Hematopoietic multipotent progenitor cell treated with erythropoietin and hydrocortisone succinate and interleukin-3 and kit ligand, for 6 days (in vitro differentiated cells): ENCODE results near the gene CADPS.

Experiments
- DNase-seq: peaks from one replicate; pipeline ENCODE4 v3.0.0-alpha.2; 2015

The CADPS gene

GRCh38 chr3:62678841-62679240, 196.4 kb downstream of the CADPS start:
- no peak for DNase-seq

GRCh38 chr3:62677926-62678325, 197.3 kb downstream of the CADPS start:
- no peak for DNase-seq

GRCh38 chr3:62676689-62677271, 198.4 kb downstream of the CADPS start:
- DNase-seq: no peak

GRCh38 chr3:62675492-62675891, 199.7 kb downstream of the CADPS start:
- DNase-seq: no peak

- DNase-seq: no peak
These were observed 202.3 kb downstream of the CADPS start for GRCh38 chr3:62672988-62673313.

GRCh38 chr3:62672270-62672987, 202.8 kb downstream of the CADPS start:
- no peak for DNase-seq

- DNase-seq: no peak
These were observed 204.9 kb downstream of the CADPS start for GRCh38 chr3:62670351-62670750.

- DNase-seq: no peak
These were observed 206.1 kb downstream of the CADPS start for GRCh38 chr3:62669161-62669560.

- peak; percentile 6 for DNase-seq
These were observed 207.5 kb downstream of the CADPS start for GRCh38 chr3:62667714-62668113.

- peak; percentile 66 for DNase-seq
These were observed 209.4 kb downstream of the CADPS start for GRCh38 chr3:62665627-62666437.

GRCh38 chr3:62662677-62663076, 212.5 kb downstream of the CADPS start:
- no peak for DNase-seq

- no peak for DNase-seq
These were observed 215.6 kb downstream of the CADPS start for GRCh38 chr3:62659660-62660059.

- DNase-seq: no peak
These were observed 219.5 kb downstream of the CADPS start for GRCh38 chr3:62655691-62656063.

- DNase-seq: no peak
These were observed 220.0 kb downstream of the CADPS start for GRCh38 chr3:62655056-62655690.

GRCh38 chr3:62653796-62654195, 221.4 kb downstream of the CADPS start:
- DNase-seq: no peak

- no peak for DNase-seq
These were observed 227.5 kb downstream of the CADPS start for GRCh38 chr3:62647711-62648110.

- DNase-seq: no peak
These were observed 230.7 kb downstream of the CADPS start for GRCh38 chr3:62644493-62644892.

GRCh38 chr3:62638316-62638715, 236.9 kb downstream of the CADPS start:
- DNase-seq: no peak

GRCh38 chr3:62636235-62636826, 238.9 kb downstream of the CADPS start:
- DNase-seq: no peak

GRCh38 chr3:62632510-62633294, 242.5 kb downstream of the CADPS start:
- DNase-seq: no peak

GRCh38 chr3:62631488-62631887, 243.7 kb downstream of the CADPS start:
- no peak for DNase-seq

- no peak for DNase-seq
These were observed 244.6 kb downstream of the CADPS start for GRCh38 chr3:62630664-62631063.
